Esophagus muscularis mucosa (tissue), 4 donors: ENCODE measurements around the gene CLEC17A. TPM values are rescaled to one million over a fixed set of nuclear protein-coding genes. Genes with fewer than 3 reads are reported as not detected.

Experiments
- DNase-seq: peaks from one replicate; pipeline ENCODE4 v3.0.0-alpha.2; 2017; ENCODE audit errors: extremely low spot score
- H3K27ac ChIP-seq, 4 donors: fragments of 200-600 bp; sonication (generic); replicated peaks in 1 of 4; 1 replicate in 3 of 4; 2 replicates in 1 of 4; pipeline ENCODE4 v1.5.1; 2016 to 2019; ENCODE audit warnings: mild to moderate bottlenecking in 1 of 4
- H3K27me3 ChIP-seq, 4 donors: fragments of 200-600 bp; sonication (generic); one replicate each; pipeline versions ENCODE4 v1.5.1 to v1.6.0; 2016 to 2019
- H3K36me3 ChIP-seq, 4 donors: fragments of 200-600 bp; sonication (generic); one replicate each; pipeline ENCODE4 v1.5.1; 2016 to 2019
- H3K4me1 ChIP-seq, 4 donors: fragments of 200-600 bp; sonication (generic); one replicate each; pipeline ENCODE4 v1.5.1; 2016 to 2019
- H3K4me3 ChIP-seq, 4 donors: fragments of 200-600 bp; sonication (generic); 1 replicate in 2 of 4; 2 replicates in 2 of 4; pipeline ENCODE4 v1.5.1; 2016 to 2019; ENCODE audit warnings: mild to moderate bottlenecking in 4 of 4, moderate library complexity in 1 of 4
- H3K9me3 ChIP-seq, 4 donors: fragments of 200-600 bp; sonication (generic); 1 replicate in 3 of 4; 2 replicates in 1 of 4; pipeline ENCODE4 v1.5.1; 2016 to 2019
- CTCF ChIP-seq, 3 experiments: fragments of 200-600 bp in 2 of 3; fragments of 450-650 bp in 1 of 3; sonication (generic) in 2 of 3; IDR thresholded peaks; one replicate each; pipeline ENCODE4 v1.5.1; 2017 to 2019; ENCODE audit warnings: antibody characterized with exemption in 3 of 3, mild to moderate bottlenecking in 2 of 3, moderate library complexity in 1 of 3
- EP300 ChIP-seq: sonication (generic); formaldehyde crosslinking; IDR thresholded peaks from one replicate; pipeline ENCODE4 v1.6.1; 2017; ENCODE audit warnings: antibody characterized with exemption
- POLR2A ChIP-seq: fragments of 450-650 bp; IDR thresholded peaks from one replicate; pipeline ENCODE4 v1.6.1; 2017; ENCODE audit warnings: antibody characterized with exemption, moderate library complexity, mild to moderate bottlenecking, low read depth
- POLR2AphosphoS5 ChIP-seq, 2 donors: sonication (generic); formaldehyde crosslinking; IDR thresholded peaks; one replicate each; pipeline ENCODE4 v1.6.1; 2017; ENCODE audit warnings: antibody characterized with exemption in 2 of 2
- WGBS: methylation state at CpG from one replicate; pipeline ENCODE4 v1.1.5; 2018; 5-methylcytosine and 5-hydroxymethylcytosine counted together
- intact Hi-C: fragments of 100-400 bp; cut with DNase I; formaldehyde crosslinking; loops from one replicate; pipeline ENCODE4 v1.15.1; 2023
- total RNA-seq, 4 donors: library from RNA; depleted of rRNA; stranded (reverse); fragments of >200 nt; gene quantifications; one replicate each; pipeline versions ENCODE4 v1.1.0 to v1.2.1, GENCODE V29; 2016

CLEC17A gene
- total RNA-seq, 4 donors from 2014 or later = not detected

- Histone ChIP-seq H3K27ac (no peak overlapping the region), H3K27me3 (no peaks in the 10 kb centered on the region), H3K9me3 (no peaks in the 10 kb centered on the region), H3K36me3 (peaks cover 0 to 19% (median 4%) of the 10 kb centered on the region in 4 donors), H3K4me3 (no peak overlapping the region), H3K4me1 (peaks cover 17 to 35% (median 23%) of the 10 kb centered on the region in 4 donors)
- DNase-seq = no peak
- 90% methylated on average over 3 of the region's 6 CpGs for WGBS
- no peak for TF ChIP-seq POLR2A
- TF ChIP-seq POLR2AphosphoS5 (IDR thresholded peaks at IDR 0.05) = no peak
- TF ChIP-seq EP300 = no peak
- no peak for TF ChIP-seq CTCF (IDR thresholded peaks at IDR 0.05)
- intact Hi-C loops = no loop called here
These were observed 28.5 kb upstream of the CLEC17A start for GRCh38 chr19:14554382-14554812.

- WGBS = 72% methylated on average over 12 of the region's 12 CpGs
- Histone ChIP-seq H3K27me3 (no peaks in the 10 kb centered on the region), H3K27ac (no peak overlapping the region), H3K4me3 (peak overlapping the region; percentile 19 to 36 (median 33)), H3K36me3 (peaks cover 0 to 7% (median 3%) of the 10 kb centered on the region in 4 donors), H3K4me1 (peaks cover 29 to 39% (median 37%) of the 10 kb centered on the region in 4 donors), H3K9me3 (no peaks in the 10 kb centered on the region)
- DNase-seq = no peak
- no peak for TF ChIP-seq POLR2AphosphoS5 (IDR thresholded peaks at IDR 0.05)
- TF ChIP-seq POLR2A = no peak
- TF ChIP-seq CTCF (IDR thresholded peaks at IDR 0.05) = no peak
- TF ChIP-seq EP300 = no peak
- intact Hi-C loops = no loop called here
These were observed 26.8 kb upstream of the CLEC17A start for GRCh38 chr19:14555918-14556661.

- Histone ChIP-seq H3K27ac (no peak overlapping the region), H3K4me1 (peaks cover 30 to 40% (median 38%) of the 10 kb centered on the region in 4 donors), H3K4me3 (peak overlapping the region; percentile 19 to 36 (median 33)), H3K9me3 (no peaks in the 10 kb centered on the region), H3K36me3 (peaks cover 0 to 7% (median 3%) of the 10 kb centered on the region in 4 donors), H3K27me3 (no peaks in the 10 kb centered on the region)
- TF ChIP-seq POLR2AphosphoS5 (IDR thresholded peaks at IDR 0.05) (peak in 1 of 2 donors; percentile 43), CTCF (IDR thresholded peaks at IDR 0.05) (peak; percentile 78 to 98 (median 85)), POLR2A (no peak), EP300 (no peak)
- WGBS = 19% methylated on average over 10 of the region's 18 CpGs
- intact Hi-C loops = no loop called here
- DNase-seq = no peak
These were observed 26.2 kb upstream of the CLEC17A start for GRCh38 chr19:14556662-14557188.

GRCh38 chr19:14558370-14559066 is 24.4 kb upstream of the CLEC17A start:
- peaks cover 0 to 13% (median 4%) of the 10 kb centered on the region in 4 donors for H3K36me3 ChIP-seq
- no peak for DNase-seq
- intact Hi-C loops = no loop called here
- WGBS = 83% methylated on average over 10 of the region's 23 CpGs
- no peak overlapping the region for H3K4me3 ChIP-seq
- H3K4me1 ChIP-seq = peaks cover 37 to 51% (median 46%) of the 10 kb centered on the region in 4 donors
- no peak overlapping the region for H3K27ac ChIP-seq
- H3K27me3 ChIP-seq = no peaks in the 10 kb centered on the region
- H3K9me3 ChIP-seq = no peaks in the 10 kb centered on the region
- no peak for TF ChIP-seq CTCF (IDR thresholded peaks at IDR 0.05)
- TF ChIP-seq EP300 = no peak
- TF ChIP-seq POLR2AphosphoS5 (IDR thresholded peaks at IDR 0.05) = no peak
